ENCODE data around the gene ZNF398. TPM values are rescaled to one million over a fixed set of nuclear protein-coding genes. Genes with fewer than 3 reads are reported as not detected.

ZNF398 gene
- polyA plus RNA-seq, 1 experiment, result 8.0 TPM

- H3K4me3 ChIP-seq (ENCODE audit: low read depth, low read length), result no peak overlapping the region
- H3K36me3 ChIP-seq (ENCODE audit: control insufficient read depth, insufficient read depth, low read length), result peaks cover 8% of the 10 kb centered on the region
- H3K27me3 ChIP-seq (ENCODE audit: control insufficient read depth, insufficient read depth, low read length), result no peaks in the 10 kb centered on the region
- ChIA-PET CTCF (interaction anchor here (1.7 kb wide), 1 partner anchor 32 kb away, joined by 3 read pairs; no protein-coding TSS in a partner anchor), POLR2A (no interaction called here)
- TF ChIP-seq CTCF (IDR thresholded peaks at IDR 0.05; ENCODE audit: insufficient read depth, low read depth, low read length), result no peak
- no peak for DNase-seq (ENCODE audit: low read depth)
Measured at GRCh38 chr7:149226840-149227494, 79.7 kb downstream of the ZNF398 start.

GRCh38 chr7:149228831-149229471 is 81.7 kb downstream of the ZNF398 start:
- peaks cover 7% of the 10 kb centered on the region for H3K36me3 ChIP-seq (ENCODE audit: control insufficient read depth, insufficient read depth, low read length)
- CTCF ChIA-PET, result interaction anchor here (0.7 to 1.3 kb wide), 3 partner anchors 12 to 103 kb away, joined by 3 to 4 read pairs (median 3); partner anchors contain the start of gene ZNF425
- no peak for TF ChIP-seq CTCF (IDR thresholded peaks at IDR 0.05; ENCODE audit: insufficient read depth, low read depth, low read length)
- H3K4me3 ChIP-seq (ENCODE audit: low read depth, low read length), result no peak overlapping the region
- POLR2A ChIA-PET, result no interaction called here
- no peak for DNase-seq (ENCODE audit: low read depth)
- H3K27me3 ChIP-seq (ENCODE audit: control insufficient read depth, insufficient read depth, low read length), result no peaks in the 10 kb centered on the region

GRCh38 chr7:149229526-149229925 is 82.3 kb downstream of the ZNF398 start:
- TF ChIP-seq CTCF (IDR thresholded peaks at IDR 0.05; ENCODE audit: insufficient read depth, low read depth, low read length), result no peak
- Histone ChIP-seq H3K27me3 (ENCODE audit: control insufficient read depth, insufficient read depth, low read length) (no peaks in the 10 kb centered on the region), H3K36me3 (ENCODE audit: control insufficient read depth, insufficient read depth, low read length) (peaks cover 6% of the 10 kb centered on the region), H3K4me3 (ENCODE audit: low read depth, low read length) (no peak overlapping the region)
- CTCF ChIA-PET, result interaction anchor here (0.7 to 1.3 kb wide), 3 partner anchors 12 to 104 kb away, joined by 3 to 4 read pairs (median 3); partner anchors contain the start of gene ZNF425
- no peak for DNase-seq (ENCODE audit: low read depth)
- POLR2A ChIA-PET, result no interaction called here

DNA sequence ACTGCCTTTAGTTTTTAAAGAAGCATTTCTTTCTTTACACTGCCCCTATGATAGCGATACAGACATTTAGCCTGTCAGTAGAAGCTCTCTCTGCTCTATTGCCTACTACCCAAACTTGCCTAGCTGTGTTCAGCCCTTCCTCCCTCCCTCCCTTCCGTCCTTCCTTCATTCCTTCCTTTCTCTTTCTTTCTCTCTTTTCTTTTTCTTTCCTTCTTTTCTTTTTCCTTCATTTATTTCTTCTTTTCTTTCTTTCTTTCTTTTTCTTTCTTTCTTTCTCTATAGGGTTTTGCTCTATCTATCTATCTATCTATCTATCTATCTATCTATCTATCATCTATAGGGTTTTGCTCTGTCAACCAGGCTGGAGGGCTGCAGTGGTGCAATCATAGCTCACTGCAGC is 85.1 kb downstream of the ZNF398 start:
- H3K4me3 ChIP-seq (ENCODE audit: low read depth, low read length), result no peak overlapping the region
- POLR2A ChIA-PET, result interaction anchor here (0.7 kb wide), 1 partner anchor 9 kb away, joined by 5 read pairs; no protein-coding TSS in a partner anchor
- no peaks in the 10 kb centered on the region for H3K27me3 ChIP-seq (ENCODE audit: control insufficient read depth, insufficient read depth, low read length)
- CTCF ChIA-PET, result no interaction called here
- no peak for DNase-seq (ENCODE audit: low read depth)
- no peak for TF ChIP-seq CTCF (IDR thresholded peaks at IDR 0.05; ENCODE audit: insufficient read depth, low read depth, low read length)
- H3K36me3 ChIP-seq (ENCODE audit: control insufficient read depth, insufficient read depth, low read length), result no peaks in the 10 kb centered on the region

Small RNA genes within 50 kb of the gene (small RNA-seq; reads per million reads assigned to genes)
- gene AC004890.1 (ENCODE audit: insufficient read length, low read depth, low replicate concordance), result not detected
- gene RN7SL521P (ENCODE audit: insufficient read length, low read depth, low replicate concordance), result not detected

Other genes with a start within 250 kb of the ZNF398 start
- 173 and 204 TPM in 2 replicates for gene PDIA4, start 118.9 kb upstream of the ZNF398 start, polyA plus RNA-seq (2011; rRNA removed)
- 2.1 and 2.3 TPM in 2 replicates for gene ZNF786, start 56.7 kb upstream of the ZNF398 start, polyA plus RNA-seq (2011; rRNA removed)
- 1.8 and 2.0 TPM in 2 replicates for gene ZNF425, start 21.1 kb upstream of the ZNF398 start, polyA plus RNA-seq (2011; rRNA removed)
- gene ZNF282, start 48.1 kb downstream of the ZNF398 start, polyA plus RNA-seq (2011; rRNA removed), result 11.6 and 15.2 TPM in 2 replicates
- 3.2 and 4.6 TPM in 2 replicates for gene ZNF212, start 92.2 kb downstream of the ZNF398 start, polyA plus RNA-seq (2011; rRNA removed)
- gene ZNF783, start 114.7 kb downstream of the ZNF398 start, polyA plus RNA-seq (2011; rRNA removed), result 5.9 and 6.9 TPM in 2 replicates

Measured in BJ (cell line).